ENCODE measurements around the gene KIAA0753.

DNA sequence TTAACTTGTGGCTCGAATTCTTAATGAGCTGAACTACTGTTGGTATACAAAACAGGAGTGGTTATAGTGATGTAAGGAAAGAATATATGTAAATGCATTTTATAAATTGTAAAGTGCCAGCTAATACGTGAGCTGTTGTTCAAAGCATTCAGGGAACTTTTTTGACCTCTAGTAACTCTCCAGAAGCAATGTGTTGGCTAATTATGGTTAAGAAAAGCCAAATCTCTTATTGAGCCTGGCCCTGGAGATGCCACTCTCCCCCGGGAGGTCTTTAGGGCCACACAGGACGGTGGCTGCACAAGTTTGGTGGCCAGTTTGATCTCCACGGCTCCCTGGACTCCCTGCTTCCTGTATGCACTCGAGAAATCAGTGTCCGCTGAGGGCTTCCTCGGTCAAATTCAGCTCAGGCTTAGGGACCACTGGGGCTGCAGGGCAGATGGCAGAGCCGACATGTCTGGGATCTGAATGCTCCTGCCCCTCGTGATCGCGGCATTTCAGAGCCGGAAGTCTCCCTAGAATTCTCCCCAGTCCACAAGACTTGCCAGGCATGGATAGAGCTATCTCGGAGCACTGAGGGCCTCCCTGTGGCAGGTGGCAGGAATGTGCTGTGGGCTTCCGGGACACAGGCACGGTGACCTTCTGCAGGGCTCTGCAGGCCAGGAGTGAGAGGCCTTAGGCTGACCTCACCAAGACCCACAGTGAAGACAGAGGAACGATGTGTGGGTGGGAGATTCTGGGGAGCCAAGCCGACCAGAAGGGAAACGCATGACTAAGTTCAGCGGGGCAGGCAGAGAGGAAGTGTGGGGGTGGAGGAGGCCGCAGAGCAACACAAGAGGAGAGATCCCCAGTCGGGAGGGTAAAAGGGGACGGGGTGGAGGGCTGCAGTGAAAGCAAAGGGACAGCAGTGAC lies 65.6 kb downstream of the KIAA0753 start:
- TF ChIP-seq CREB1 (IDR thresholded peaks at IDR 0.05; ENCODE audit: low read depth) (no peak), TAF1 (IDR thresholded peaks at IDR 0.05; ENCODE audit: low read depth) (no peak), CEBPB (IDR thresholded peaks at IDR 0.05) (no peak), YY1 (IDR thresholded peaks at IDR 0.05; ENCODE audit: low read depth) (no peak), EGR1 (IDR thresholded peaks at IDR 0.05) (peak; percentile 84)
